ENCODE data around the gene C6orf52. TPM values are rescaled to one million over a fixed set of nuclear protein-coding genes. Genes with fewer than 3 reads are reported as not detected.
A peak's percentile ranks its signal among the peaks of the same experiment; 100 is the strongest.

The C6orf52 gene
- total RNA-seq, 1 donor from 2014 or later = 8.2 TPM

GRCh38 chr6:10659699-10660348 lies 34.6 kb downstream of the C6orf52 start:
- Mint-ChIP-seq H3K4me3 (no peak overlapping the region), H3K27me3 (ENCODE audit: low read depth) (peaks cover 11% of the 10 kb centered on the region), H3K4me1 (no peaks in the 10 kb centered on the region), H3K27ac (ENCODE audit: unreplicated experiment) (no peak overlapping the region), H3K36me3 (ENCODE audit: low read depth) (peaks cover 4% of the 10 kb centered on the region), H3K9me3 (peaks cover 9% of the 10 kb centered on the region)
- no peak for TF ChIP-seq CTCF (conservative IDR thresholded peaks at IDR 0.05)
- peak; percentile 9 for DNase-seq (ENCODE audit: low read depth, low spot score)

DNA sequence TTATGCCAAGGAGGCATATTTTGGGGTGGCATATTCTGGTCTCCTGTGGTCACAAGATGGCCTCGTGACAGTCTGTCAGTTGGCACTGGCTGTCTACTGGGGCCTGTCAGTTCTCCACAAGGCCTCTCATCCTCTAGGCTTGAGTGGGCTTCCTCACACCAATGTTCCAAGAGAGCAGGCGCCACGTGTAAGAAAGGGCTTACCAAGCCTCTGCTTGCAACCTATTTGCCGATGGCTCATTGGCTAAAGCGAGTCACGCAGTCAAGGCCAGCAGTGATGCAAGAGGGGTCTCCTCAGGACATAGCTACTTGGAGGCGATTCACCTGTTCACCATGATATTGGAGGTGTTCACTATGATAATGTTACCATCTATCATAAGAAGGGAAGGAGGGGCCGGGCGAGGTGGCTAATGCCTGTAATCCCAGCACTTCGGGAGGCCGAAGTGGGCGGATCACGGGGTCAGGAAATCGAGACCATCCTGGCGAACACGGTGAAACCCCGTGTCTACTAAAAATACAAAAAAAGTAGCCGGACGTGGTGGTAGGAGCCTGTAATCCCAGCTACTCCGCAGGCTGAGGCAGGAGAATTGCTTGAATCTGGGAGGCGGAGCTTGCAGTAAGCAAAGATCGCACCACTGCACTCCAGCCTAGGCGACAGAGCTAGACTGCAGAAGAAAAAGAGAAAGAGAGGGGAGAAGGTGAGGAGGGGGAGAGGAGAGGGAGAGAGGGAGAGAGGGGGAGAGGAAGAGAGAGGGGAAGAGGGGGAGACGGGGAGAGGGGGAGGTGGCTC lies 35.3 kb downstream of the C6orf52 start:
- Mint-ChIP-seq H3K4me3 (peak overlapping the region; percentile 80), H3K9me3 (peaks cover 5% of the 10 kb centered on the region), H3K4me1 (no peaks in the 10 kb centered on the region), H3K27ac (ENCODE audit: unreplicated experiment) (no peak overlapping the region), H3K36me3 (ENCODE audit: low read depth) (peaks cover 4% of the 10 kb centered on the region), H3K27me3 (ENCODE audit: low read depth) (peaks cover 11% of the 10 kb centered on the region)
- DNase-seq (ENCODE audit: low read depth, low spot score) = no peak
- TF ChIP-seq CTCF (conservative IDR thresholded peaks at IDR 0.05) = no peak

DNA sequence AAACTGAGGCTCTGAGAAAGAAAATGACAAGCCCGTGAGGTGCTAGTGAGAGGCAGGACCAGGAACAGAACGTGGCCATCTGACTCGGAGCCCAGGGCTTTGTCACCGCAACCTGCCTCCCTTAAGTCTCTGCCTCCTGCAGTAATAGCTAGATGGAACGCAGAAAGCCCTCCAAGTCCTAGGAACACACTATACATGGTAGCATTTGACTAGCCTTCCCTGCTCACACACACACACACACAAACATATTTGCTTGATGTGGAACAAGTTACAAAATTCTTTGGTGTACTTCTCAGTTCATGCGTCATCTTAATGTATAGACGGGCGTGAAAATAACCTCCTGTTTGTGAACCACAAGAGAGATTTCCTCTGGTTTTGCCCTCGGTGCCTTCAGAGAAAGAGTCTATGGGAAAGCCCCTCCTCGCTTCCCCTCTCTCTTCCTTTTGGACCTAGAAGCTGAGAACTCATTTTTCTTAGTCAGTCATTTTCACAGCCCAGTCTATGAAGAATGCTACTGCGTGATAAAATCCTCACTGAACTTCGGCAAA lies 38.8 kb downstream of the C6orf52 start:
- H3K27ac Mint-ChIP-seq (ENCODE audit: unreplicated experiment) = no peak overlapping the region
- H3K4me1 Mint-ChIP-seq = no peaks in the 10 kb centered on the region
- no peaks in the 10 kb centered on the region for H3K36me3 Mint-ChIP-seq (ENCODE audit: low read depth)
- no peak for TF ChIP-seq CTCF (conservative IDR thresholded peaks at IDR 0.05)
- no peak overlapping the region for H3K4me3 Mint-ChIP-seq
- peaks cover 14% of the 10 kb centered on the region for H3K27me3 Mint-ChIP-seq (ENCODE audit: low read depth)
- DNase-seq (ENCODE audit: low read depth, low spot score) = no peak
- no peaks in the 10 kb centered on the region for H3K9me3 Mint-ChIP-seq

GRCh38 chr6:10644225-10644624 lies 50.2 kb downstream of the C6orf52 start:
- no peaks in the 10 kb centered on the region for H3K36me3 Mint-ChIP-seq (ENCODE audit: low read depth)
- no peak for DNase-seq (ENCODE audit: low read depth, low spot score)
- TF ChIP-seq CTCF (conservative IDR thresholded peaks at IDR 0.05) = no peak
- no peak overlapping the region for H3K27ac Mint-ChIP-seq (ENCODE audit: unreplicated experiment)
- peaks cover 7% of the 10 kb centered on the region for H3K4me1 Mint-ChIP-seq
- H3K4me3 Mint-ChIP-seq = no peak overlapping the region
- H3K9me3 Mint-ChIP-seq = no peaks in the 10 kb centered on the region
- H3K27me3 Mint-ChIP-seq (ENCODE audit: low read depth) = peaks cover 8% of the 10 kb centered on the region

DNA sequence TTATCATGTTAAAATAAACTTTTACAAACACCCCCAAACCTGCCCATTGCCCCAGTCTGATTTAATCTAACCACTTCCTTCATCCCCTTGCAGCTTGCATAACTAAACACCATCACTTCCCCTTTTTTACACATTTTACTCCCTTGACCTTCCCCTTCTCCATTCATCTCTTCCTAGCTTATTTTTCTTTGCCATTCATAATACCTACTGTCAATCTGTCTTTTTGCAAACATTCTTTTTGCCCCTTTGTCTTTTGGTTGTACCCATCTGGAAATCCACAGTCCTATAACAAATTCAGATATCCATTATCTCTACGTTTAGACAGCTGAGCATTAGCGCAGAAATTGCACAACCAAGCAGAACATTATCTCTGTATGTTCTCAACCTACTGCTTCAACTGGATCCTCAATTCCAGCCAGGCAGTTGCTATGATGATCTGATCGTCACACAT lies 51.2 kb downstream of the C6orf52 start:
- no peaks in the 10 kb centered on the region for H3K9me3 Mint-ChIP-seq
- no peaks in the 10 kb centered on the region for H3K36me3 Mint-ChIP-seq (ENCODE audit: low read depth)
- TF ChIP-seq CTCF (conservative IDR thresholded peaks at IDR 0.05) = no peak
- H3K27me3 Mint-ChIP-seq (ENCODE audit: low read depth) = peaks cover 8% of the 10 kb centered on the region
- no peak overlapping the region for H3K27ac Mint-ChIP-seq (ENCODE audit: unreplicated experiment)
- DNase-seq (ENCODE audit: low read depth, low spot score) = no peak
- no peak overlapping the region for H3K4me3 Mint-ChIP-seq
- H3K4me1 Mint-ChIP-seq = peaks cover 7% of the 10 kb centered on the region
